GM12801 (cell line): ENCODE measurements around the gene STK35.

Source experiments
- CTCF ChIP-seq: IDR thresholded peaks from one replicate; pipeline ENCODE4 v1.5.1; 2011; ENCODE audit warnings: control low read depth; ENCODE audit not compliant: insufficient read length; ENCODE audit errors: extremely low read depth

STK35 gene

GRCh38 chr20:2101057-2101864 is at the start of gene STK35:
Gene STK35, plus strand, starts transcription at chr20:2101827. Its CDS starts 55 bp downstream, at chr20:2101882.
- TF ChIP-seq CTCF, result no peak

- TF ChIP-seq CTCF, result no peak
These were observed 49.7 kb upstream of the STK35 start for GRCh38 chr20:2051946-2052345.

DNA sequence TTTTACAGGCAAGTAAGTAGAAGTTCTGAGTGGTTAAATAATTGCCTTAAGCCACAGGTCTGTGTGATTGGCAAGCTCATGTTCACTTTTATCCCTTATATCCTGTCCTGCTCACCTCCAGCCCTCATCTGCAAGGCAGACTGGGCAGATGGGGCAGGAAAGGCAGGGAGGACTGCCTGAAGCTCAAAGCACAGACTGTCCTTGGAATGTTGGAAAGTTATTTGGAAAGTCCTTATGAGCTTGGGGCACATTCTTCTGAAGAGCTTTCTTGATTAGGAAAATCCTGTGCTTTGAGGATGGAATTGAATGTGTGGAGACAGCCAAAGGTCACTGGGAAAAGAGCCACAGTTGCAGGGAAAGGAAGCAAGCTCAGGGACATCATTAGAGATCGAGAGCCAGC is 48.9 kb upstream of the STK35 start:
- no peak for TF ChIP-seq CTCF

- TF ChIP-seq CTCF, result no peak
These were observed 48.0 kb upstream of the STK35 start for GRCh38 chr20:2053615-2054014.

DNA sequence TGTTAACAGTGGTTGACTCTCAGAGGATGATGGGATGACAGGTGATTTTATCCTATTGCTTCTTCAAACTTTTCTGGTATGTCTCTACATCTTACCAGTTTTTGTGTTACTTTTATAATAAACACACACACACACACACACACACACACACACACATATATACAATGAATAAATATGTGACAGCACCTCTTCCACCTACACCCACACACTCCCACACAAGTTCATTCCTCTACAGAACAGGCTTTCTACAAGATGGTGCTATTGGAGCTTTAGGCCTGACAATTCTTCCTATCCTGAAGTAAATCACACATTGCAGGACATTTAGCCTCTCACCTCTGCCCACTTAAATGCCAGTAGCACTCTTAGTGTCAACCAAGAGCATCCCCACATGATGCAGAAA is 46.7 kb upstream of the STK35 start:
- TF ChIP-seq CTCF, result no peak

DNA sequence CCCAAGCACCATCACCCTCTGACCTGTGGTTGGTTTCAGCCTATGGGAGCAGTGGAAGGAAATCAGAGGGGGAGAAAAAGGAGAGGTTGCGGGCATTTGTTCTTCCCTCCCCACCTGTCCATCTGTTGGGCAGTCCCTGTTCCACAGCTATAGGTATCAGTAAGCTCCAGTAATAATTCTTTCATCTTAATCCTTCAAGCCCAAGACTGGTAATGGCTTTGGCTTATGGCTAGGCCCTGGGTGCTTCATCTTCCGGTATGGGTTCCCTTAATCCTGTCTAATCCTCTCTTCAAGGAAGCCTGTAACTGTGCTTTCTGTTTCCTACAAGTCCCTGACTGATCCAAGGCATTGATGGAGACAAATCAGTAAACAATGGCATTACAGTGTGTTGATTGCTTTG is 42.2 kb upstream of the STK35 start:
- TF ChIP-seq CTCF, result no peak

DNA sequence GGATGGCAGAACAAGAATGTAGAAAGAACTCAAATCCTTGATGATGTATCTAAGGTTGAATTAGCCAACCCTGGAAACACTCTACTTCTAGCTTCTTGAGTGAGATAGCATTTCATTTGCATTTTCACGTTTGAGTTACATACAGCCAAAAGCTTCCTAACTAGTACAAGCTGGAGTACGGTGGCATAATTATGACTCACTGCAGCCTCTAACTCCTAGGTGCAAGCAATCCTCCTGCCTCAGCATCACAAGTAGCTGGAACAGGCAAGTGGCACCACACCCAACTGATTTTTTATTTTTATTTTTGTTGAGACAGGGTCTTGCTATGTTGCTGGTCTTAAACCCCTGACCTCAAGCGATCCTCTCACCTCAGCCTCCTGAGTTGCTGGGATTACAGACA is 36.5 kb upstream of the STK35 start:
- TF ChIP-seq CTCF, result no peak
